COLO668 (cell line): Measurements from ENCODE around the gene WWOX.

Experiments
- DNase-seq: peaks from one replicate; lab custom pipeline; 2025; ENCODE audit not compliant: unreplicated experiment; lab: John Stamatoyannopoulos, UW

Gene WWOX

DNA sequence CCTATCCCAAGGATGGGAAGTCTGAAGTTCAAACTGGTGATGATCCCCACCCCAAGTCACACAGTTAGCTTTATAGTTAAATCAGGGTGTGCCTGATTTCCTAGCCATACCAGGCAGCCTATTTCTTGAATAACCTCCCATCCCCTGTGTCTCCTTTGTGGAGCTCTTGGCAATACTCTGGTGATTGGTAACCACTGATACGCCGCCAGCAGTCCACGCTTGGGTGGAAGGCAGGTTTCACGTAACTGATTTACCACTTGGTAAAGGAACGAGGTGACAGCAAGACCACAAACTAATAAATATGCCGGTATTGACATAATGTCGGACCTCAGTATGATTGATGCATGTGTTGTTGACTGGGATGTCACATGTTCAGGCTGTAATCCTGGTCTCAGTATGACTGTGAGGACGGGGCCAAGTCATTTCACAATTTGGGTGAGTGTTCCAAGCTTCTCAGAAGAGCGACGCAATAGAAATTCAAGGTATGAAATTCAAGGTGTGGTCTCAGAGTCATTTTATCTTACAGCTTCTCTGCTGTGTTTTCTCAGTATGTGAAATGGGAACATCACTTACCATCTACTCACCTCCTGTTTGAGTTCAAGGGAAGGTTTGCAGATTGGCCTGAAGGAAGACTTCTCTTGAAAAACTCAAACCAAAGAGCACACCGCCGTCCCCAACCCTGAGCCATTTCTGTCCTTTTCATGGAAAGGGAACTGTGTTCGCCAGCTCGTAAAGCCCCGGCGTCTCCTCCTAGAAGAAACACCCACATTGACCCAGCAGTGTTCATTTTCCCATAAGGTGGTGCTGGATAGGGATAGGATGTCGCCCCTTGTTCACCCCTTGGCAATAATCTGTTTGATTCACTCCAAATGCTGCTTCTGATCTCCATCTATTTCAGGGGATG, 678.9 kb downstream of the WWOX start:
- DNase-seq: peak; percentile 60

DNA sequence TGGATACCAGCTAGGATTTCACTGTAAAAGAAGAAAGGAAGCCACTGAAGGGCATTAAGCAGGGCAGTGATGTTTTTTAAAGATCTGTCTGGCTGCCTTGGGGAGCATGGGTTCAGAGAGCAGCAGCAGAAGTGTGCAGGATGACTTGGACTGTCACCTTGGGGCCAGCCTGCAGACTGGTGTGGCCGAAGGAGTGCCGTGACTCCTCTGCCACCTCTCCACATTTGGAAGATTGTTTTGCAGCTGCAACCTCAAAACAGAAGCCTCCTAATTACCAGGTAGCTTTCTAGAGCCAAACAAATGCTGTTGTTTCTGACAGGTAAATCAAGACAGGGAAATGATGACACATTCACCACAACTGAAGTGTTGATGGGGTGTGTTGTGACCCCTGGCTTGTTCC, 681.4 kb downstream of the WWOX start:
- no peak for DNase-seq

DNA sequence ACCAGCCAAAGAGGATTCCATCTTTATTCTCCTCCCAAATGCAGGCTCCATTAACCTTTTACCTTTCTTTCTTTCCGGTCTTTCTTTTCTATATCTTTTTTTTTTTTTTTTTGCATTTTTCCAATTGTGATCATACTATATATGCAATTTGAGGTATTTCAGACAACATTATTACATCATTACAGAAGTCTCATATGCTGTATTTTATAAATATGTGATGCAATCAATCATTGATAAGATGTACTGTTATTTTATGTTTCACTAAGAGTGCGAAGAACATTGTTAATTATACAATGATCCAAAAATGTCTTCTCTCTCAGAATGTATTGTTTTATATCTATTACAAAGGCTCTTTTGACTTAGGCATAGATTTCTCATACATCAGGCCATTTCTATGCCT, 683.1 kb downstream of the WWOX start:
- DNase-seq: no peak

DNA sequence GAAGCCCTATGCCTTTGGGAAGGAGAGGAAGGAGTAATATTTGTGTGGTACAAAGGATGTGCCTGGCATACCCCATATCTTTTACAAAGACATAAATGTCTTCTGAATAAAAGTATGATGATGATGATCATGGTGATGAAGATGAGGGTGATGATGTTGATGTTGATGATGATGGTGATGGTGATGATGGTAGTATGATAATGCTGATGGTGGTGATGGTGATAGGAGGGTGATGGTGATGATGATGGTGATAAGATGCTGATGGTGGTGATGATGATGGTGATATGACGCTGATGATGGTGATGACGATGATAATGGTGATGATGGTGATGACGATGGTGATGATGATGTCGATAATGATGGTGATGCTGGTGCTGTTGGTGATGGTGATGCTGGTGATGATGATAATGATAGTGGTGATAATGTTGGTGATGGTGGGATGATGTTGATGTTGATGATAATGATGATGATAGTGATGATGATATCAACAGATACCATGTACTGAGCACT, 684.2 kb downstream of the WWOX start:
- DNase-seq: no peak

DNA sequence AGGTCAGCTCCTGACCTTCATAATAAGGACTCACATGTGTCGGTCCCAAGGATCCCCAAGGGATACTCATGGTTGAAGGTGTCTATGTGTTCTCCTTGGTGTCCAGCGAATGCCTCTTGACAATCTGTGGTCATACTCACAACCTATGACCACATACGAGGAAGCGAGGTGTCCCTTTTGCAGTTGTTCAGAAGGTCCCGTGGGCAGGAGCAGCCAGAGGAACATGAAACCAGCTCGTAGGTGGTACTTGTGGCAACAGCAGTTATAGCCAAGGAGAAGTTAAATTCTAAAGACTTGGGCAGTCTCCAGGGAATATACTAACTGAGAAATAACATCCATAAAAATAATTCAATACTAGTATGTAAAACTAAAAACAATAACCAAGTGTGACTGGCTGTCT, 685.3 kb downstream of the WWOX start:
- no peak for DNase-seq

DNA sequence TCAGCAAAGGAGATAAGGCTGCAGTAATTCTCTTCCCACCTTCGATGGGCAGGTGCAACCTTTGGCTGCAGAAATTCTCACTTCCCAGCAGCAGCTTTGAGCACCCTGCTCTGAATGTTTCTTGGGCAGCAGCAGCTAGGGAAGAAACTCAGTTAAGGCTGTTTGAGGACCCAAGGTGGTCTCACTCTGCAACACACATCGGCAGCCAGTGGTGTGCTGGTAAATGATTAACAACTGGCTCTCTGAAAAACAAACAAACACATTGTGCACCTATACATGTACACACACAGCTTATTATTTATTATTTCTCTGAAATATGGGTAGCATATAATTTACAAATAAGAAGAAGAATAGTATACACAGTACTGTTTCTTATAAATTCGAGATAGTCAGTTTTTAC, 685.8 kb downstream of the WWOX start:
- DNase-seq: peak; percentile 10

DNA sequence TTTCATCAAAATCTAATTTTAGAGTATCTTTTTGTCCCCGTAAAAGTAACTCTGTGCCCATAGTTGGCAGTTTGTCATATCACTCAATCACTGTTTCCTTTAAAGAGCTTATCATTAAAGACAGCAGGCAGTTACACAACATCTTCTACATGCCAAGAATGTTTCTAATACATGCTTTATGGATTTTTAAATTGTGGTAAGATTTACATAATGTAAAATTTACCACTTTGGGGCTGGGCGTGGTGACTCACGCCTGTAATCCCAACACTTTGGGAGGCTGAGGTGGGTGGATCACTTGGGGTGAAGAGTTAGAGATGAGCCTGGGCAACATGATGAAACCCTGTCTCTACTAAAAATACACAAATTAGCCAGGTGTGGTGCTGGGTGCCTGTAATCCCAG, 687.2 kb downstream of the WWOX start:
- no peak for DNase-seq

DNA sequence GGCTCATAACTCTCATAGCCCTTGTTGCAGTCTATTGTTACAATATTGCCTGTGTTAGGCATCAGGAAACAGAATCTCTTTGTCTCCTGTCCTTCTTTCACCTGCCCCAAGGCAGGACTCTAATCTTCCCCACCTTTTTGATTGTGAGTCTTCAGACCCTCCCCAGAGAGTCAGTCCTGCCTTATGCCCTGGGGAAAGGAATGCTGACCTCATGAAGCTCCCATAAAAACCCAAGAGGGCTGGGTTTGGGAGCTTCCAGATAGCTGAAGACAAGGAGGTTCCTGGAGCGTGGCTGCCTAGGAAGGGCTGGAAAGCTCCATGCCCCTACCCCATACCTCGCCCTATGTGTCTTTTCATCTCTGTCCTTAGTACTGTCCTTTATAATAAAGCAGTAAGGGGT, 688.8 kb downstream of the WWOX start:
- no peak for DNase-seq

DNA sequence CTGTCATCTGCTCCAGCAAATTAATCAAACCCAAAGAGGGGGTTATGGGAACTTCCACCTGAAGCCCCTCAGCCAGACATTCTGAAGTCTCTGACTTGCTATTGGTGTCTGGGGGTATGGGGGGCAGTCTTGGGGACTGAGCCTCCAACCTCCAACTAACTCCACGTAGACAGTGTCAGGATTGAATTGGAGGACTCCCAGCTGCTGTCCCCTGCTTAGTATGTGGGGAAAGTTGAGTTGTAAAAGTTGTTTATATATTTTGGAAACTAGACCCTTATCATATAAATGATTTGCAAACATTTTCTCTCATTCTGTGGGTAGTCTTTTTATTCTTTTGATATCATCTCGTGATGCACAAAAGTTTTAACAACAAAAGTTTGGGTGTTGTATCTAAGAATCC, 689.2 kb downstream of the WWOX start:
- no peak for DNase-seq

DNA sequence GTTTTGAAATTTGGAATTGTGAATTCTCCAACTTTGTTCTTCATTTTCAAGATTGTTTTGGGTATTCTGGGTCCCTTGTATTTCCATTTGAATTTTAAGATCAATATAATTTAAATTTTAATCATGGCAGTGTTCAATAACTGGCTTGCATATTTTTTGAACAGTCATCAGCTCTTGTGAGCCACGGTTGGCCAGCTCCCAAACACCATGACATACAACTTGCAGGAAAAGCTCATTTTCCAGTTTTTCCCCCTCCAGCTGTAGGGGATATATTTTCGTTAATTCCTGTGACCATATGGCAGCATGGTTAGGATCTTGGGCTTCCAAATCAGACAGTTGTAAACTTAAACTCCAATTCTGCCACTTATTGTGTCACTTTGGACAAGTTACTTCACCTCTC, 690.1 kb downstream of the WWOX start:
- DNase-seq: no peak

DNA sequence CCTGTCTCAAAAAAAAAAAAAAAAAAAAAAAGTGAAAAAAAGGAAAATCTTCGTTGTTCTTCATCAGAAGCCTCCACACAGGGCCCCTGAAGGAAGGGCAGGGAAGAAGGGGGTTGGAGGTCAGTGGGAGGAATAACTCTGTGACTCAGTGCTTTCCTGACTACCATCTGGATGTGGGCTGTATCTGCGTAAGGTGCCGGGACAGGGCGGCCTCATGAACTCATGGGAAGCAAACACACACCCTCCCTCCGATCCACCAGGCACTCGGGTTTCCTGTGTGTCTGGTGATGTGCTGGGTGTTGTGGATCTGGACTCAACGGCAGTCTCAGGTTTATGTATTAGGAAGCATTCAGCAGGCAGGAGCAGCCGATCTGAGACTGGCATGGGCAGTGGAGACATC, 691.6 kb downstream of the WWOX start:
- no peak for DNase-seq

DNA sequence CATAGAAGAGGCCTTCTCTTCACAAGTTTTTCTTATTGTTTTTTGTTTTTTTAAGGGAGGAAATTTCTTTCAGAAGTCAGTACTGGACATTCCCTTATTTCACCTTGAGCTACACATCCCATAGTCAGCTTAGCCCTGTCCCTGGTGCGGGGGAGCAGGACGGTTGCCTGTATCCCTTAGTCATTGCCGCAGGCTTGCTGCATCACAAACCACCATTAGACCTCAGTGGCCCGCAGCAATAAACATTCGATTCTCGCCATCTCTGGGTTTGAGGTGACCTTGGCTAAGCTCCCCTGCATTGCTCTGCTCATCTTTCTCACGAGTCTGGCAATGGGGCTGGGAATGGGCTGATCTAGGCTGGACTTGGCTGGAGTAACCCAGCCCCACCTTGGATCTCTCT, 692.5 kb downstream of the WWOX start:
- DNase-seq: no peak

DNA sequence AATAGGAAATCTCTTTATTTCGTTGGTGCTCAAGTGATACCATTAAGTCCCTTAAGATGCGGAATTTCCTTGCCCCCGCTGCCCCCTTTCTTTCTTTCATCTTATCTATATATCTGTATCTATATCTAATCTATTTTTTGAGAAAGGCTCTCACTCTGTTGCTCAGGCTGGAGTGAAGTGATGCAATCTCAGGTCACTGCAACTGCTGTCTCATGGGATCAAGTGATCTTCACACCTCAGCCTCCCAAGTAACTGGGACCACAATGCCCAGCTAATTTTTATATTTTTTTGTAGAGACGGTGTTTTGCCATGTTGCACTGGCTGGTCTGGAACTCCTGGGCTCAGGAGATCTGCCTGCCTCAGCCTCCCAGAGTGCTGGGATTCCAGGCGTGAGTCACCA, 693.5 kb downstream of the WWOX start:
- DNase-seq: no peak

DNA sequence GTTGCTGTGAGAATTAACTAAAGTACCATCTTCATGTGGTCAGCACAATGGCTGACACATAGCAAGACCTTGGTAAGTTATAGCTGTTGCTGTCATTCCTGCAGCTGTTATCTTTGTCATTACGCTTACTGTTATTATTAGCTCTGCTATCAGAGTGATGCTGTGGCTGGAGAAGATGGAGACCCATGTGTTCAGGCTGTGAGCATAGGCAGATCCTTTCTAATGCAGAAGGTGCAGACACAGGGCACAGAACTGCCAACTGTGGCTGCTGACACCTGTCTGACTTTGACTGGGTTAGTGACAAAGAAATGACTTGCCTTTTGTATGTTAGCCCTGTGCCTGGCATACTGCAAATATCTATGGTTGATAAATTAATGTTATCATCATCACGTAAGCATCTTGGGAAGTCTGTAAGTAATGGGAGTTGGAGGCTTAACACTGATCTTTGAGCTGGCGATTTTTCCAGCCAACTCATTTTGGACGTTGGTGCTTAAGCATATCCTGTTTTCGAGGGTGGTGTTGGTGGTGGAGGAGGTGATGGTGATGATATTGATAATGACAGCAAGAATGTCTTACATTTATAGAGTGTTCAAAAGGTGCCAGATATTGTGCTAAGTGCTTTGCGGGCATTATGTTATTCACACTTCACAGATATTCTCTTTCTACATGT, 695.3 kb downstream of the WWOX start:
- no peak for DNase-seq

DNA sequence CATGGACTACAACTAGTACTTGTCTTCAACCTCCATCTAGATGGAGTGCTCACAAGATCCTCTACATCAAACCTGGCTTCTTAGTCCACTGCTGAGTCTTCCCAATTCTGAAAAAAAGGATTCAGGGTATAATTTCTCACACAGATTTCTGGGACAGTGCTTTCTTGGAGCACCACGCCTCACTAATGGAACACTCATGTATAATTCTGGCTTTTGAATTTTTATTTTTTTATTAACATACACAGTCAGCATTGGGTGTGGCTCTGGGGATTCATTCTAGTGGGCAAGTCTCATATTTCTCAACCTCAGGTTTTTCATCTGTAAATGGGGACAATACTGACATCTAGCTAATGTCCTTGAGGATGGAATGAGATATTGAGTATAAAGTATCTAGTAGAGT, 696.0 kb downstream of the WWOX start:
- DNase-seq: no peak

DNA sequence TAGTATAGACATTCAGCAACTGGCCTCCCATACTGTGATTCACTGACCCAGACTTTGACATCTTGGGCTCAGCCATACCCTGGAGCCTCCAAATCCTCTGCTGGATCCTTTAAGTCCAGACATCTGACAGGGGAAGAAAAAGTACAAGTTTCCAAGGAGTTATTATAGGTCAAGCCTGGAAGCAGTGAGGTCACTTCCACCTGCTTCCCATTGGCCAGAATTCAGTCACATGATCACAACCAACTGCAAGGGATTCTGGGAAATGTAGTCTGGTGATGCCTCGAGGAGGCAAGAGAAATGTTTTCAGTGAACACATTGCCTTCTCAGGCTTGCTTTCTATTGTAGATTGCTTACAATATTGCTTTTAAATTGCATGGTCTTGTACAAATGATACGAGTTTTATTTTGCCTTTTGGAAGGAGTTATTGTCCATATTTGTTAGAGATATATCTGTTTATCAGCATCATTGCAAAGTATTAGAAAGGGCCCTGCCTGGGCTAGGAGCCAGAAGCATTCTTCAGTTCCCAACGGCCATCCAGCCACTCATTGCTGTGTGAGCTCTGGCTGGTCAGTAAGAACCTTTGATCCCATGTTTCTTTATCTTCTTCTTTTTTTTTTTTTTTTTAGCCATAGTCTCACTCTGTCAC, 696.9 kb downstream of the WWOX start:
- peak; percentile 13 for DNase-seq

DNA sequence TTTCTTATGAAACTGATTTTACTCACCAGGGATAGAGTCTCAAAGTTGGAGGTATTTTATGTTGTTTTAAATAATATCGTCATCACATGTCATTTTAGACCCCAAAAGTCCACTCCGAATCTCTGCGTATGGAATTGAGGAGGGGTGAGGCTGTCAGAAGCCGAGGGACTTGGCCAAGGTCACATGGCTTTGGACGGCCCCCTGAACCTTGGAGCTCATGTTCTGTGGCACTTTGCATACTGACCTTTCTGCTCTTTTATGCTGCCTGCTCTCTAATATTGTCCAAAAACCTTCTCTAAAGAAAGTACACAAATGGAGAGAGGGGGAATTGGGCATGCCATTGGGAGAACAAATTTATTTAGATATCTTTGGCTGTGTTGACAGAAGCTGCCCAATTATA, 700.0 kb downstream of the WWOX start:
- no peak for DNase-seq

DNA sequence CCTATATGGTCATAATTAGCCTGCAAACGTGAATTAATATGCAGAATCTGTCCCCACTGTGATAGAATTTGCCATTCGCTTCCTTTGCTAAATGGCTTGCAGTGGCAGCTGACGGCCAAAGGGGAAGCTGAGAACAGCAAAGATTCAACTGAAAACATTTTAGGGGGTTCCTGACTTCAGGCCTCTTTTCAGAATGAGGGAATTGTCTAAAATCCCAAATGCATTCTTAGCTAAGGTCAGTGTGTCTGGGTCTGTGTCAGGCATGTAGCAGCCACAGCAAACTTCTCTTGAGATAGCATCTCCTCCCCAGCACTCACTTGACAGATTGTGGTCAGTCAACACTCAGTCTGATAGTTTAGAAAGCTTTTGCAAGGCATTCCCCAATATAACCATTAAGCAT, 701.1 kb downstream of the WWOX start:
- no peak for DNase-seq

DNA sequence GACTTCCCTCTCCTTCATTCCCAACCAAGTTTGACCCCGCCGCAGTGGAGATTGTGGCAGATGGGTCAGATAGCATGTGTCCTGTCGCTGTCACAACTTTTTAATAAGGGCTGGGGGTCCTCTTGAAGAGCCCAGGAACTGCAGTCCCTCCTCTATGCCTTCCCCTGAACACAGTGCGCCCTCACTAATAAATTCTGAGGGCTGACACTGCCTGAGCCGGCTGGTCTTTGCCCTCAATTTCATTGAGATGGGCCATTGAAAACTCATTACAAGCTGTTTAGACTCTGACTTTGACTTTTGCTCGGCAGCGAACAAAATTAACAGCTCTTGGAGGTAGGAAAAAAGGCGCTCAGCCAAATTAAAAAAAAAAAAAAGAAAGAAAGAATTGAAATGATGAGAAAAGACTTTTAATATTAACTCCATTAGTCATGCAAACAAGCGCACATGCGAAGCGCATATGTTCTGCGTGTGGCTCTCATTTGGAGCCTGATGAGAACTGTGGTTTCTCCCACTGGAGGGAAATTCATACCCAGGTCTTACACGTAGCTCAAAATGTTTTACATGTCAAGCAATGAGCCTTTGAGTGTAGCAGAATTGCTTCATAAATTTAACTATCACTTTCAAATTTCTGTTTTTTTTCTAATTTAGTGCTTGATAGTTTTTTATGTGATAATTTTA, 704.7 kb downstream of the WWOX start:
- no peak for DNase-seq

DNA sequence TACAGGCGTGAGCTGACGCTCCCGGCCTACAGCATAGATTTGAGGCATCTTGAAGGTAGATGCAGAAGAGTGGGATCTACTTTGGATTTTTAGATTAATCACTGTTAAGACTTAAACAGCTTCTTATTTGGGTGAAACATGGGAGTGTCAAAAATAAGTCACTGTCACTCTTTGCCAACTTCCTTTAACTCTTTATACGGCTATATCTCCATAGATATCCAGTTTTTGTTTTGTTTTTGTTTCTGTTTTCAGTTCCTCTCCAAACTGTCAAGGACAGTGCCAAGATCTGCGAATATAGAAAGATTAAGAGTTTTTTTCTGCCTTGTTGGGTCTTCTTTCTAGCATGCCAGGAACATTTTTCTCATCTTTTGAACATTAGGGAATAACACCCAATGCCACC, 706.1 kb downstream of the WWOX start:
- DNase-seq: no peak

DNA sequence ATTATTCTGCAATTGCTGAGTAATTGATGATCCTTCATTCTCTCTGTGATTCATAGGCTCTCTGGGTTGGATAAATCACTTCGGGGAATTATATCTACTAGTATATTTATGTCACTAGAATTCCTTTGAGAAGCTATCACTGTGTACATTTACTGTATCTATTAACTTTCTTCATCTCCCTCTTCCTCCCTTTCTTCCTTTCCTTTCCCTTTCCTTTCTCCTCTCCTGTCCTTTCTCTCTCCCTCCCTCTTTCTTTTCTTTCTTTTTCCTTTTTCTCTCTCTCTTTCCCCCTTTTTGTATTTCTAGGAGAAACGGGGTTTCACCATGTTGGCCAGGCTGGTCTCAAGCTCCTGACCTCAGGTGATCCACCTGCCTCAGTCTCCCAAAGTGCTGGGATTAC, 711.8 kb downstream of the WWOX start:
- no peak for DNase-seq
